ENCODE data around the gene HAPLN2.
"Not testable (repeated sequence)": the region's sequence is repeated elsewhere in the genome, so short reads cannot be mapped to it uniquely, and the experiment has no call there.

The HAPLN2 gene

DNA sequence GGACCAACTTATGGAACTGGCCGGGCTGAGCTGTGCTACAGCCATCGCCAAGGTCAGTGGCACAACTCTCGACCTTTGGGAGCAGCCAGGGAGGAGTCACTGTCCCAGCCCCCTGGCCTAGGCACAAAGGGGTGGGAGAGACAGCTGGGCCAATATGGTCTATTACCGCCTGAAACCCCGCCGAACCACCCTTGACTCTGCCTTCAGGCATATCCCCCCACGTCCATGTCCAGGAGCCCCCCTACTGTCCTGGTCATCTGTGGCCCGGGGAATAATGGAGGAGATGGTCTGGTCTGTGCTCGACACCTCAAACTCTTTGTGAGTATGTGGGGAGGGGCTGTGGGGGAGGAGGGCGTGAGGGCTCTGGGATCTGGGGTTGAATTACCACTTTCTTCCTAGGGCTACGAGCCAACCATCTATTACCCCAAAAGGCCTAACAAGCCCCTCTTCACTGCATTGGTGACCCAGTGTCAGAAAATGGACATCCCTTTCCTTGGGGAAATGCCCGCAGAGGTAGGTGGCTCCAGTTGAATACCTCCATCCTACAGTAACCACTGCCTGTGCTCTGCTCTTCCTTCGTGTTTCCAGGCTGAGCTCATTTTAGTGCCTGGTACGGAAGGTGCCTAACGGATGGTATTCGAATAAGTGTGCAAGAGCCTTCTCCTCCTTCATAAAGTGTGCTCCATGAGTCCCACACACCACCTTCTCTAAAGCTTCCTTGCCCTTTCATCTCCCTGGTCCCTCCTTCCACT, 26.9 kb upstream of the HAPLN2 start:
- no peak for DNase-seq (ENCODE audit: low spot score)

DNA sequence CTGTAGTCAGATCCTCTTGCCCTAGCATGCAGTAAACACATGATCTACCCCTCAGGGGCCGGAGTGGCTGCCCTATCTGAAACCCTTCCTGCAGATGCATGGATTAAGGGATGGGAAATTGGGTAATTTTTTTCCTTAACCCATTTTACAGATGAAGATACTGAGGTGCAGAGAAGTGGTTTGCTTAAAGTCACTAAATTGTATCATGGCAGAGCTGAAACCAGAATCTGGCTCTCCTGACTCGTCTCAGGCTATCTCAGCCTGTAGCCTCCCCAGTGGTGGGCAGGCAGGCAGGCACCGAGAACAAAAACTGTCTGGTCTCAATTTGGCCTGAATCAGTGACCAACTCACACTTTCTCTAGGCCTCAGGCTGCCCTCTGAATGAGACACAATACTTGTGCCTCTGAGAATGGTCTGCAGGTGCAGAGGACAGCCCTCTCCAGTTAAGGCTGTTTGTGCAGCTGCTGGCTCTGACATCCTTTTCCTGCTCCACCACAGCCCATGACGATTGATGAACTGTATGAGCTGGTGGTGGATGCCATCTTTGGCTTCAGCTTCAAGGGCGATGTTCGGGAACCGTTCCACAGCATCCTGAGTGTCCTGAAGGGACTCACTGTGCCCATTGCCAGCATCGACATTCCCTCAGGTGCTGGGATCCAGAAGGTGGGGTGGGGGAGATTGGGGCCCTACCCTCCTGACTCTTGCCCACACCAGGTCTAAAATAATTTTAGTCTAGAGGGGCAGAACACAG, 26.1 kb upstream of the HAPLN2 start:
- no peak for DNase-seq (ENCODE audit: low spot score)

- DNase-seq (ENCODE audit: low spot score): no peak
These were observed 25.6 kb upstream of the HAPLN2 start for GRCh38 chr1:156593661-156593989.

- DNase-seq (ENCODE audit: low spot score): no peak
These were observed 25.0 kb upstream of the HAPLN2 start for GRCh38 chr1:156594190-156594589.

- no peak for DNase-seq (ENCODE audit: low spot score)
These were observed 24.2 kb upstream of the HAPLN2 start for GRCh38 chr1:156595016-156595415.

- DNase-seq (ENCODE audit: low spot score): no peak
These were observed 22.8 kb upstream of the HAPLN2 start for GRCh38 chr1:156596426-156596825.

GRCh38 chr1:156598125-156598524, 21.1 kb upstream of the HAPLN2 start:
- DNase-seq (ENCODE audit: low spot score): no peak

GRCh38 chr1:156598731-156599432, 20.3 kb upstream of the HAPLN2 start:
- no peak for DNase-seq (ENCODE audit: low spot score)

DNA sequence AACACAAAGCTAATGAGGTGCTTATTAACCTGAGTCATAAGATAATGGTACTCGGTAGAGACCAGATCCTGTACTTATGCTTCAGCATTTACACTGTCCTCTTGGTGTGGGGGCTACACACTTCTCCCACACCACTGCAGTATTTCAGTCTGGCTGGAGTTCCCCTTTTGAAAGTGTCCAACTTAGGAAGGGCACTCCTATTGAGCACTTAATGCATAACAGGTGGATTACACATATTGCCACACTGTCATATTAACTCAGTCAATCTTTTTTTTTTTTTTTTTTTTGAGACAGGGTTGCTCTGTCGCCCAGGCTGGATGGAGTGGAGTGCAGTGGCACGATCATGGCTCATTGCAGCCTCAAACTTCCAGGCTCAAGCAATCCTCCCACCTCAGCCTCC, 19.4 kb upstream of the HAPLN2 start:
- no peak for DNase-seq (ENCODE audit: low spot score)

DNA sequence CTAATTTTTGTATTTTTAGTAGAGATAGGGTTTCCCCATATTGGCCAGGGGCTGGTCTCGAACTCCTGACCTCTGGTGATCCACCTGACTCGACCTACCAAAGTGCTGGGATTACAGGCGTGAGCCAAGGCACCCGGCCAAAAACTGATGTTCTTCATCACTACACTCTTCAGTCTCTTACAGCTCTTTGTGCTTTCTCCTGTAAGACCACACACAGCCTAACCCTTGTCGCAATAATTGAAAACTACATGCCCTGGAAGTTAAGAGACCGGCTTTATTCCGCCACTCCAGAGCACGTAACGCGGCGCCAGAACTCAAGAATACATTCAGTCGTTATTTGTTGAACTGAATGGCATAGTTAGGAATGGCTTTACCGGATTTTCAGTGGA, 18.5 kb upstream of the HAPLN2 start:
- DNase-seq (ENCODE audit: low spot score): no peak

GRCh38 chr1:156601122-156601830, 17.9 kb upstream of the HAPLN2 start, which contains the start of gene GPATCH4:
Gene GPATCH4 (minus strand): TSS chr1:156601479.
- peak; percentile 88 for DNase-seq (ENCODE audit: low spot score)

- DNase-seq (ENCODE audit: low spot score): no peak
These were observed 17.3 kb upstream of the HAPLN2 start for GRCh38 chr1:156601892-156602291.

GRCh38 chr1:156602557-156602993, 16.6 kb upstream of the HAPLN2 start:
- DNase-seq (ENCODE audit: low spot score): no peak

- not testable (repeated sequence) for DNase-seq (ENCODE audit: low spot score)
These were observed 11.9 kb upstream of the HAPLN2 start for GRCh38 chr1:156607344-156607743.

DNA sequence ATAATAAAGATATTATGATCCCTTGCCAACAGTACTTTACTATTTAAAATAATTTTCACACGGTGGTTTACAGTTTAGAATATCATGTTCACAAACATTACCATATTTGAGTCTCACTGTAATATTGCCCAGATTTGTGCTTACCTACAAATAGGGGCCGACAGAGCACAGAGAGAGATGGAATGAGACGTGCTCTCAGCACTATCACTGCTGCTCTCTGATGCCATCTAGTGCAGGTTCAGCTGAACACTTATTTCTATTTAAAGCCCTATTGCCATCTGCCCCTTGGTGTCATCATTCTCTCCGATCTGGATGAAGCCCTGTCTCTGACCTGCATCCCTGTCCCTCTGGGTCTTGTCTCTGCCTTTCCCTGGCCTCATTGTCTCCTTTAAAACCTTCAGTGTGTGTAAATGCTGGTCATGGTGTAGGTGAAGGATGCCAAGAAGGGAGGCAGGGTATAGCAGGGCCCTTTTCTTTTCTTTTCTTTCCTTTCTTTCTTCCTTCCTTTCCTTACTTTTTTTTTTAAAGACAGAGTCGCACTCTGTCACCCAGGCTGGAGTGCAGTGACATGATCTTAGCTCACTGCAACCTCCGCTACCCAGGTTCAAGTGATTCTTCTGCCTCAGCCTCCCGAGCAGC, 11.1 kb upstream of the HAPLN2 start:
- DNase-seq (ENCODE audit: low spot score): peak; percentile 58

GRCh38 chr1:156608981-156609380, 10.2 kb upstream of the HAPLN2 start:
- DNase-seq (ENCODE audit: low spot score): no peak

GRCh38 chr1:156610072-156610471, 9.1 kb upstream of the HAPLN2 start:
- DNase-seq (ENCODE audit: low spot score): not testable (repeated sequence)

- DNase-seq (ENCODE audit: low spot score): no peak
These were observed 6.5 kb upstream of the HAPLN2 start for GRCh38 chr1:156612666-156613065.

- no peak for DNase-seq (ENCODE audit: low spot score)
These were observed 3.3 kb upstream of the HAPLN2 start for GRCh38 chr1:156615946-156616345.

DNA sequence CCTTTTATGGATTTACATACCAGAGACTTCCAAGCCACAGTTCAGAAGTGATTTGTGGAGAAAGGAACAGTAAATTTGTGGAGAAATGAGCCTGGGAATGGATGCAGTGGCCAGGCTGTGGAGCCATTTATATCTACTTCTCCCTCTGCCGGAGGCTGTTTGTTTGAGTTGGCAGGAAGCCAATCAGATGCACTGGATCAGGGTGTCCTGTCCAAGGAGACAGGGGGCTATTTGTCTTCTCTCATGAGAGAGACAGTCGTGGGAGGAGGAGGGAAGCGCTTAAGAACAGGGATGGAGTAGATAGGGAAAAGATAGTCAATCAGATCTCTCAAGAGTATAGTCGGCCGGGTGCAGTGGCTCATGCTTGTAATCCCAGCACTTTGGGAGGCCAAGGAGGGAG, 2.8 kb upstream of the HAPLN2 start:
- peak; percentile 66 for DNase-seq (ENCODE audit: low spot score)

GRCh38 chr1:156619582-156619955, 354 bp downstream of the HAPLN2 start:
- no peak for DNase-seq (ENCODE audit: low spot score)

All from hepatic stellate cell (primary cell).